ENCODE results near the gene POU2F3. TPM values are rescaled to one million over a fixed set of nuclear protein-coding genes. Genes with fewer than 3 reads are reported as not detected.

Gene POU2F3
- total RNA-seq, 1 donor from 2014 or later: not detected

GRCh38 chr11:120295099-120295498 lies 55.2 kb downstream of the POU2F3 start:
- peaks cover 9% of the 10 kb centered on the region for H3F3A ChIP-seq (ENCODE audit: low read depth)
- no peaks in the 10 kb centered on the region for H3K9me3 ChIP-seq (ENCODE audit: low read depth)
- H3K79me2 ChIP-seq (ENCODE audit: low read depth): no peaks in the 10 kb centered on the region
- peaks cover 16% of the 10 kb centered on the region for H3K4me1 ChIP-seq
- no peak for TF ChIP-seq CTCF (IDR thresholded peaks at IDR 0.05)
- no peak for TF ChIP-seq EZH2 (IDR thresholded peaks at IDR 0.05)
- Mint-ChIP-seq H3K27ac (no peak overlapping the region), H3K4me1 (peaks cover 15% of the 10 kb centered on the region), H3K4me3 (no peak overlapping the region), H3K36me3 (no peaks in the 10 kb centered on the region), H3K9me3 (no peaks in the 10 kb centered on the region), H3K27me3 (ENCODE audit: insufficient read depth, low read depth) (peaks cover 22% of the 10 kb centered on the region)
- no peak overlapping the region for H3K4me2 ChIP-seq
- H3K27ac ChIP-seq: no peak overlapping the region
- no peaks in the 10 kb centered on the region for H4K20me1 ChIP-seq (ENCODE audit: low read depth)
- H3K36me3 ChIP-seq: no peaks in the 10 kb centered on the region
- H3K4me3 ChIP-seq: no peak overlapping the region
- no peak overlapping the region for H2AFZ ChIP-seq (replicated peaks)
- no peak overlapping the region for H3K9ac ChIP-seq
- no peak for DNase-seq (ENCODE audit: low spot score)
- H3K27me3 ChIP-seq: no peaks in the 10 kb centered on the region

GRCh38 chr11:120296554-120296953 lies 56.6 kb downstream of the POU2F3 start:
- H3K27me3 Mint-ChIP-seq (ENCODE audit: insufficient read depth, low read depth): peaks cover 19% of the 10 kb centered on the region
- H3K9me3 Mint-ChIP-seq: no peaks in the 10 kb centered on the region
- H3K4me3 Mint-ChIP-seq: no peak overlapping the region
- no peak for DNase-seq (ENCODE audit: low spot score)
- Histone ChIP-seq H3K36me3 (no peaks in the 10 kb centered on the region), H3K79me2 (ENCODE audit: low read depth) (no peaks in the 10 kb centered on the region), H3K27me3 (no peaks in the 10 kb centered on the region), H3K4me3 (no peak overlapping the region), H3F3A (ENCODE audit: low read depth) (no peaks in the 10 kb centered on the region), H3K9me3 (ENCODE audit: low read depth) (no peaks in the 10 kb centered on the region), H4K20me1 (ENCODE audit: low read depth) (no peaks in the 10 kb centered on the region), H3K9ac (no peak overlapping the region), H3K27ac (no peak overlapping the region), H3K4me2 (no peak overlapping the region), H2AFZ (replicated peaks) (no peak overlapping the region), H3K4me1 (peaks cover 3% of the 10 kb centered on the region)
- TF ChIP-seq CTCF (IDR thresholded peaks at IDR 0.05): no peak
- H3K4me1 Mint-ChIP-seq: peaks cover 5% of the 10 kb centered on the region
- no peak overlapping the region for H3K27ac Mint-ChIP-seq
- no peaks in the 10 kb centered on the region for H3K36me3 Mint-ChIP-seq

DNA sequence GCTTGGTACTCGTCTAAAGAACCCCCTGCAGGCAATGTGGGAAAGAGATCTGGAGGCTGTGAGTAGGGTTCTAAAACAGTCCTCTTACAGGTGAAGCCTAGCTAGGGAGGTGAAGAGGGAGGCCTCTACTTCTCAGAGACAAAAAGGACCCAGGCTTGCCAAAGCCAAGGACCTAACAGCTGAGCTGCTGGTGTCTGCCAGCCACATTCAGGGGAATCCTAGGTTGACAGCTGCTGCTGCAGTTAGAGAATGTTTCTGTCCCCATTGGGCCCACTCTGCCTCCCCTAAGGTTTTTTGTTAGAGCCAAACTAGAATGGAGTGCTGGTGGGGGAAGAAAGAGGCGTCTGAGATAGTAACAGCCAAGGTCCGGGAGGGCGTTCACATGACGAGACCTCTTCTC lies 58.5 kb downstream of the POU2F3 start:
- peaks cover 5% of the 10 kb centered on the region for H3K4me1 Mint-ChIP-seq
- TF ChIP-seq EZH2phosphoT487 (IDR thresholded peaks at IDR 0.05): no peak
- TF ChIP-seq CTCF (IDR thresholded peaks at IDR 0.05): no peak
- TF ChIP-seq EZH2 (IDR thresholded peaks at IDR 0.05): no peak
- Histone ChIP-seq H3K27ac (no peak overlapping the region), H3K4me3 (no peak overlapping the region), H3K4me1 (peaks cover 3% of the 10 kb centered on the region), H4K20me1 (ENCODE audit: low read depth) (no peaks in the 10 kb centered on the region), H3K27me3 (no peaks in the 10 kb centered on the region), H3F3A (ENCODE audit: low read depth) (no peaks in the 10 kb centered on the region), H2AFZ (replicated peaks) (no peak overlapping the region), H3K9ac (no peak overlapping the region), H3K4me2 (no peak overlapping the region), H3K36me3 (no peaks in the 10 kb centered on the region), H3K79me2 (ENCODE audit: low read depth) (no peaks in the 10 kb centered on the region), H3K9me3 (ENCODE audit: low read depth) (no peaks in the 10 kb centered on the region)
- H3K27ac Mint-ChIP-seq: no peak overlapping the region
- no peak for DNase-seq (ENCODE audit: low spot score)
- H3K36me3 Mint-ChIP-seq: no peaks in the 10 kb centered on the region
- H3K27me3 Mint-ChIP-seq (ENCODE audit: insufficient read depth, low read depth): peaks cover 12% of the 10 kb centered on the region
- H3K9me3 Mint-ChIP-seq: no peaks in the 10 kb centered on the region
- H3K4me3 Mint-ChIP-seq: no peak overlapping the region
